Measurements from ENCODE around the gene CSPG4.

CSPG4 gene

DNA sequence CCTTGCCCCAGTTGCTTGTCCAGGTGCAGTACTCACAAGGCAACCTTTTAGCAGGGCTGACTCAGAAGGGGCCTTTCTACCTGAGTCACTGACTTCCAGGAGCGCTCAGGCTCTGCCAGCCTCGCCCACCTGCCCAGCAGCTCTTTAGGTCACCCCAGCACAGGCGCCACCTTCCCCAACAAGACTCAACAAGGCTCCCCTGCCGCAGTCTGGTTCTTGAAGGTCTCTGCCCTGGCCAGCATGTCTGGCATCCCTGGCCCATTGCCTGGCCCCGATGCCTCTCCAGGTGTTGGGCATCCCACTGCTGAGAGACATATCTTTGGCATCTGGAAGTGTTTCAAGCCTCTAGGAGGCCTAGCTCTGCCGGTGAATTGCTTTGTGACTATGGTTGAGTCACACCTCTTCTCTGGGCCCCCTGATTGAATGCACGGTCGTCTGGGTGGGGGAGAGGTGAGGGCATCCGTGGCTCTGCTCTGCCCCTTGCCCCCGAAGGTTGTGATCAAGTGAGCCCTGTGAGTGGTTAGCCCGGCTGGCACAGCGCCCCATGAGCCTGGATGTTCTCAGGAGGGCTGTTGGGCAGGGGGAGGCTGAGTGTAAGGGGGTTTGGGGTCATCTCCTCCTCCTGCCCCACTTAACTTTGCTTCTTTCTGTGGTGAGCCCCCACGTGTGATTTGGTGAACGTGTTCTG, 43.3 kb downstream of the CSPG4 start:
- no peak for DNase-seq (ENCODE audit: low spot score)

- DNase-seq (ENCODE audit: low spot score) = no peak
Observed at GRCh38 chr15:75666823-75667501, 45.7 kb downstream of the CSPG4 start.

DNA sequence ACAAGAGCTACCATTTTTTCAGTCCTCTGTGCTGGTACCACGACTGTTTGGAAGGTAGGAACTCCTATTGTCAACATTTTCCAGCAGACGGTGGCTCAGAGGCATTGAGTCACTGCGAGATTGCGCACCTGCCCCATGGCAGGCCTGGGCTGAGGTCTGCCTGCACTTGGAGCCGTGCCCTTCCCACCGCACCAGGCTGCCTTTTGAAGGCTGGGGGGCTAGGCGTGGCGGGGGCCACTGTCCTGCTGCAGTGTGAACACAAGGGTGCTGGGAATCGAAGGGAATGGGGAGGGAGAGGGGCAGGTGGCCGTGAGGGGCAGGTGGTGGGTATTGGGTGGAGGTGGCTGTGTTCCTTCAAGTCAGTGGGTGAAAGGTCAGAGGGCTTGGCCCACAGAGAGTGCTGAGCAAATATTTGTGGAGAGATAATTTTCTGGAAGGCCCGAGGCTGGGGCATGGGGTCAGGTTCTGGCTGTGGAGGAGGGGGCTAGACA, 48.7 kb downstream of the CSPG4 start:
- no peak for DNase-seq (ENCODE audit: low spot score)

DNA sequence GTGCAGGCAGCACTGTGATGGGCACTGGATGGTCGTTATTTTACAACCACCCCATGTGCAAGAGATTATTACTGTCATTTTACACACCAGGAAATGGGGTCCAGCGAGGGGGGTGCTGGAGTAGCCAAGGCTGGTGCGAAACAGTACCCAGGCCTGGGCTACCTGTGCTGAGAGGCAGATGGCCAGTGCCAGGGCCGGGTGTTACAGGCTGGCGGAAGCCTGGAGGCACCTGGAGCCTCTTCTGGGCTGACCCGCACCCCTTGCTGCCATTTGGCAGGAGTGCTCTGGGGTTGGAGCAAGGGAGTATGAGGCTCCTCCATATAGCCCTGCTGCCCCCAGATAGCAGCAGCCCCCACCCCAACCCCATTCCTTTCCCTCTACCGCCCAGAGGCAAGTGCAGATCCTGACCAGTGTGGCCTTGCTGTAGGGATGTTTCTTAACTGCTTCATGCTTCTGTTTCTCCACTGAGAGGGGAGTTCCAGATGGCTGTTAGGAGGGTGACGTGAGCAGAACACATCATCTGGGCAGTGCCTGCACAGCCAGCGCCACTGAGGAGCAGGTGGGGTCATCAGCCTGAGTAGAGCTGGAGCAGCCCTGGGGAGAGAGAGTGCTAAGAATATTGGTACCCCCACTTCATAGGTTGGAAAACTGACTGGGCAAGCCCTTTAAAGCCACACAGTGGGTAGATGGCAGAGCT, 49.7 kb downstream of the CSPG4 start:
- DNase-seq (ENCODE audit: low spot score) = no peak

DNA sequence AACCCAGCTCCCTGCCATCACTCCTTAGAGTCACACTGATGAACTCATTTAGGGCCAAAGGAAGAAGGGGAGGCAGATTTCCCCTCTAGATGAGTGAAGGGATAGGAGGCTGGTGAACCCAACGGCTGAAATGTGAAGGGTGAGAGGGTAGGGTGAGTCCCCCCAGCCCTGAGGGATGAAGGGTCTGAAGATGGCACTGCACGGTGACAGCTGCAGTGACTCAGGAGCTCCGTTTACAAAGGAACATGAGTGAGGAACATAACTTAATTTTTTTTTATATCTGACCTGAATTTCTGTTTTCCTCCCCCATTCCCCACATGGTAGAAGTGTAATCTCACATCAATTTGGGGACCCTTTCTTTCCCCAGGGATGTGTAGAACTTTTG, 50.9 kb downstream of the CSPG4 start:
- DNase-seq (ENCODE audit: low spot score) = no peak

- DNase-seq (ENCODE audit: low spot score) = no peak
Observed at GRCh38 chr15:75661100-75661755, 51.4 kb downstream of the CSPG4 start.

- no peak for DNase-seq (ENCODE audit: low spot score)
Observed at GRCh38 chr15:75659928-75660645, 52.6 kb downstream of the CSPG4 start.

- DNase-seq (ENCODE audit: low spot score) = no peak
Observed at GRCh38 chr15:75659141-75659771, 53.4 kb downstream of the CSPG4 start.

DNA sequence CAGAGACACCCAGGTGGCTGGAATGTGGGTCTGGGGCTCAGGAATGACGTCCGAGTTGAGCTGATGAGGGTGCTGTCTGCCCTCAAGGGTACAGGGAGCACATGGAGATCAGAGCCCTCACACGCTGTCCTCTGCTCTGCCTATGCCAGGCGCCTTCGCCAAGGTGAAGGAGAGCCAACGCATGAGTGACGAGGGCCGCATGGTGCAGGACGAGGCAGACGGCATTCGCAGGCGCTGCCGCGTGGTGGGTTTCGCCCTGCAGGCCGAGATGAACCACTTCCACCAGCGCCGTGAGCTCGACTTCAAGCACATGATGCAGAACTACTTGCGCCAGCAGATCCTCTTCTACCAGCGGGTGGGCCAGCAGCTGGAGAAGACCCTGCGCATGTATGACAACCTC, 55.8 kb downstream of the CSPG4 start:
- DNase-seq (ENCODE audit: low spot score) = no peak

DNA sequence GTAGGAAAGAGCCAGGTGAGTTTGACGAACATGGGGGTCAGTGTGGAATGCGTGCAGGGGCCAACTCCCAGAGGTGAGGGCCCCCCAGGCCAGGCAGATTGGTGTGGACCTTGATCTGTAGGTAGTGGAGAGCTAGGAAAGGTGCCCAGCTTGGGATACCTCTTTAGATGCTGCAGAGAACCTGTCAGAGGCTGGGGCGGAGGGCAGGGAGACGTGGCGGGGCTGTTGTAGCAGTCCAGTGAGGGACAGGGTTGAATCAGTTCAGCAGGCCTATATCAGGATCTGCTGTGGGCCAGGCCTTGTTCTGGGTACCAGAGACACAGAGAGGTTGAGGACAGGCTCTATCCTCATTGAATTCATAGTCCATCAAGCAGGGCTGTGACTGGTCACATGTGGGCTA, 56.3 kb downstream of the CSPG4 start:
- no peak for DNase-seq (ENCODE audit: low spot score)

- DNase-seq (ENCODE audit: low spot score) = no peak
Observed at GRCh38 chr15:75655931-75656330, 56.7 kb downstream of the CSPG4 start.

DNA sequence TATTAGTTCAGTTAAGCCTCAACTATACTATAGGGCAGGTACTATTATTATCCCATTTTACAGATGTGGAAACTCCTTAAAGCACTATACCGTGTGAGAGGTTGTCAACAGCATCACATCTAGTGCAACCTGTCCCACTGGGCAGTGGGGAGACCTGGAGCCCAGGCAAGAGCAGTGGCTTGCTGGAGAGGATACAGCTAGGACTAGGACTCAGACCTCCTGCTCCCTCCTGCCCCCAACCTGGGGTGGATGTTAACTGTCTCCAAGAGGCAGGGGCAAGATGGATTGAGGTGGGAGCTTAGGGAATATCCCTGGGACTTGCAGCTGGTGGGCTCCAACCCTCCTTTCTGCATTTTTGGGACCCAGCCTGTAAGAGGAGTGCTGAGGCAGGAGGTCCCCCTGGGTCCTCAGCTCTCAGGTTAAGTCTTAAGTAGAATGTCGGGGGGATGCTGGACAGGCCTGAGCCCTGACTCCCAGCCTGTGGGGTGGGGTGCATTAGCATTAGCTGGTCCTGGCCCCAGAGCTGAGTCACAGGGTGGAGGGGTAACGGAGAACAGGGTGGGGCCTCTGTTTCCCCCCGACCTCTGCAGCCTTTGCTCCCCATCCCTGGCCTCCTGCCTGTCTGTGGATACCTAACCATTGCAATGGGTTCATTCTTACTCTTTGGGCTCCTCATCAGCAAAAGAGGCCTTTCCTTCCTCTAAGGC, 58.3 kb downstream of the CSPG4 start:
- DNase-seq (ENCODE audit: low spot score) = no peak

DNA sequence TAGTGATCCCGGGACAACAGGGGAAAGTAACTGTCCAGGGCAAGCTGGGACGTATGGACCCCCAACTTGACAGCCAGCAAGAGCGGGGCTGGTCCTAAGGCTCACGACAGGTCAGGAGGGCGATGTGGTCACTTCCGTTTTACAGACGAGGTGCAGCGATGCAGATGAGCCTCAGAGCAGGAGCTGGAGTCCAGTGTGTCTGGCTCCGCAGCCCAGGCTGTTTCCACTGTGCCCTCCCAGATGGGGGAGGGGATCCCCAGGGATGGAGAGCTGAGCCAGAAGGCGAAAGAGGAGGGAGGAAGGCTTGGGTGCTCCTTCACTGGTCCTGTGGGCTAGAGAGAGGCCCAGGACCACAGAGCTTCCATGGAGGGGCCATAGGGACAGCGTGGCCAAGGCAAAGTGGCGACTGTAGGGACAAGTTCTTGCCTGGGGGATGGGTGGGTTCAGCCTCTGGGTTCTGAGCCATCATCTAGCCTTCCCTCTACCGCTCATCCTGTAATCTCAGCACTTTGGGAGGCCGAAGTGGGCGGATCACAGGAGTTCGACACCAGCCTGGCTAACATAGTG, 59.2 kb downstream of the CSPG4 start:
- DNase-seq (ENCODE audit: low spot score) = no peak

GRCh38 chr15:75651810-75652543, 60.7 kb downstream of the CSPG4 start:
- DNase-seq (ENCODE audit: low spot score) = no peak

- no peak for DNase-seq (ENCODE audit: low spot score)
Observed at GRCh38 chr15:75650908-75651809, 61.5 kb downstream of the CSPG4 start.

- no peak for DNase-seq (ENCODE audit: low spot score)
Observed at GRCh38 chr15:75649848-75650247, 62.8 kb downstream of the CSPG4 start.

DNA sequence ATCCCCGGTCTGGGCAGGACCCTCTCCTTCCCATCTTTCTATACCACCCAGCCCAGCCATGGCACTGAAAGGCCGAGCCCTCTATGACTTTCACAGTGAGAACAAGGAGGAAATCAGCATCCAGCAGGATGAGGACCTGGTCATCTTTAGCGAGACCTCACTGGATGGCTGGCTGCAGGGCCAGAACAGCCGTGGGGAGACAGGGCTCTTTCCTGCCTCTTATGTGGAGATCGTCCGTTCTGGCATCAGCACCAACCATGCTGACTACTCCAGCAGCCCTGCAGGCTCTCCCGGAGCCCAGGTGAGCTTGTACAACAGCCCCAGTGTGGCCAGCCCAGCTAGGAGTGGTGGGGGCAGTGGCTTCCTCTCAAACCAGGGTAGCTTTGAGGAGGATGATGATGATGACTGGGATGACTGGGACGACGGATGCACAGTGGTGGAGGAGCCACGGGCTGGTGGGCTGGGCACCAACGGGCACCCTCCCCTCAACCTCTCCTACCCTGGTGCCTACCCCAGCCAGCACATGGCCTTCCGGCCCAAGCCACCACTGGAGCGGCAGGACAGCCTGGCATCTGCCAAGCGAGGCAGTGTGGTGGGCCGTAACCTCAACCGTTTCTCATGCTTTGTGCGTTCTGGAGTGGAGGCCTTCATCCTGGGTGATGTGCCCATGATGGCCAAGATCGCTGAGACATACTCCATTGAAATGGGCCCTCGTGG, 63.4 kb downstream of the CSPG4 start:
- DNase-seq (ENCODE audit: low spot score) = no peak
